Measurements from ENCODE around the gene METTL8.

Gene METTL8

GRCh38 chr2:171287036-171287571 is 146.7 kb downstream of the METTL8 start:
- H3K27ac ChIP-seq: no peak overlapping the region
- no peak for TF ChIP-seq CTCF (conservative IDR thresholded peaks at IDR 0.05)
- TF ChIP-seq ZFX (IDR thresholded peaks at IDR 0.05): no peak

GRCh38 chr2:171281110-171281509 is 152.7 kb downstream of the METTL8 start:
- TF ChIP-seq ZFX (IDR thresholded peaks at IDR 0.05) (no peak), CTCF (conservative IDR thresholded peaks at IDR 0.05) (no peak)
- no peak overlapping the region for H3K27ac ChIP-seq

GRCh38 chr2:171279983-171280790 is 153.6 kb downstream of the METTL8 start:
- TF ChIP-seq CTCF (conservative IDR thresholded peaks at IDR 0.05): no peak
- no peak for TF ChIP-seq ZFX (IDR thresholded peaks at IDR 0.05)
- H3K27ac ChIP-seq: no peak overlapping the region

GRCh38 chr2:171274757-171275156 is 159.0 kb downstream of the METTL8 start:
- H3K27ac ChIP-seq: no peak overlapping the region
- no peak for TF ChIP-seq ZFX (IDR thresholded peaks at IDR 0.05)
- TF ChIP-seq CTCF (conservative IDR thresholded peaks at IDR 0.05): no peak

GRCh38 chr2:171271971-171272436 is 161.8 kb downstream of the METTL8 start:
- no peak for TF ChIP-seq ZFX (IDR thresholded peaks at IDR 0.05)
- no peak for TF ChIP-seq CTCF (conservative IDR thresholded peaks at IDR 0.05)
- H3K27ac ChIP-seq: no peak overlapping the region

- no peak overlapping the region for H3K27ac ChIP-seq
- TF ChIP-seq ZFX (IDR thresholded peaks at IDR 0.05) (no peak), CTCF (conservative IDR thresholded peaks at IDR 0.05) (no peak)
These were observed 162.4 kb downstream of the METTL8 start for GRCh38 chr2:171271386-171271785.

GRCh38 chr2:171267855-171268629 is 165.7 kb downstream of the METTL8 start:
- no peak overlapping the region for H3K27ac ChIP-seq
- TF ChIP-seq CTCF (conservative IDR thresholded peaks at IDR 0.05) (no peak), ZFX (IDR thresholded peaks at IDR 0.05) (no peak)
